ENCODE measurements around the gene APOLD1. TPM values are rescaled to one million over a fixed set of nuclear protein-coding genes. Genes with fewer than 3 reads are reported as not detected.

Gene APOLD1
- total and polyA plus RNA-seq, 2 of the 8 experiments (the other 6 are each of a cell fraction or from before 2014, with no cell fraction given): 0.12 to 0.71 TPM

DNA sequence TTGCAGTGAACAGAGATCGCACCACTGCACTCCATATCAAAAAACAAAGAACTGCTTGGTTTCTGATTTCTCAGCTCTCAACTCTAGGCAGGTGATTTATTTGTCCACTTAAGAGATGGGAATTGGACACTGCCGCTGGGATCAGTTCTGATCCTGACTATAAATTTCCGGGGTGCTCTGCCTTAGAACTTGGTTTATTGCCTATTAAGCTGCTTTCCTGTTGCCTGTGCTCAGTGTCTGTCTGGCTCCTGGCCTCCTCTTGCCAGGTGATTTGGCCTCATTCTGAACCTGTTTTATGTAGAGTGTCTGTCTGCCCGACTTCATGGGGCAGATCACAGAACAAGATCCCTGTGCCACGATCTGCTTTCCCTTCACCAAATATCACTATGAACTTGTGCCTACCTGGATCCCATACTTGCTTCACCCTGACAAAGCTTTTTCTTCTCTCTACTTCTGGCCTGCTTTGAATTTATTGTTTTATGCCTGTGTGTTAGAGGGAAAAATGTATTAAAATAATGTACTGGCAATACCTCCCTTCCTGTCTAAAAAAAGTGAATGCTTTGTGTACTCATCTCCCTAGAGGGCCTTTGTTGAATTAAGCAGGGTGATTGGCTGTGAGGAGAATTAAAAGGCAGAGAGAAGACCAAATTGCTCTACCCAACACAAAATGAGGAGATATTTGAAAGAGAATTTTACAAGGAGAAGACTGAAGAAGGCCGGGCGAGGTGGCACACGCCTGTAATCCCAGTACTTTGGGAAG lies 40.7 kb upstream of the APOLD1 start:
- no peak overlapping the region for H4K91ac ChIP-seq (replicated peaks; ENCODE audit: insufficient read length, low read length)
- H2BK12ac ChIP-seq (ENCODE audit: low read depth, low read length): no peak overlapping the region
- H3K79me2 ChIP-seq (ENCODE audit: control insufficient read depth in 1 of 2, insufficient read depth in 2 of 2, low read length in 2 of 2): no peaks in the 10 kb centered on the region
- H3K79me1 ChIP-seq (ENCODE audit: low read depth, low read length): no peaks in the 10 kb centered on the region; the same call in 1 of the 2 replicates
- no peak overlapping the region for H3K27ac ChIP-seq (ENCODE audit: low read depth, low read length)
- no peaks in the 10 kb centered on the region for H3K4me1 ChIP-seq (replicated peaks in 1 of 4; ENCODE audit: control insufficient read depth in 3 of 4, insufficient read depth in 4 of 4, low read length in 3 of 4)
- no peak overlapping the region for H4K8ac ChIP-seq (ENCODE audit: extremely low read depth, insufficient read depth, low read length)
- no peak overlapping the region for H3K14ac ChIP-seq (ENCODE audit: insufficient read length)
- POLR2A ChIA-PET (ENCODE audit: partially characterized antibody): interaction anchor here (1.1 to 1.3 kb wide), 2 partner anchors 8 to 19 kb away, joined by 4 read pairs; no protein-coding TSS in a partner anchor
- FAIRE-seq (no peak), DNase-seq (ENCODE audit: low read depth in 1 of 2, low spot score in 2 of 2) (no peak)
- no peak overlapping the region for H3K4ac ChIP-seq (replicated peaks; ENCODE audit: insufficient read length, low read depth, low read length)
- whole genome bisulfite sequencing, 2 experiments (ENCODE audit: extremely low coverage in 1 of 2, insufficient coverage in 1 of 2, insufficient read length in 1 of 2, insufficient replicate concordance in 2 of 2, low coverage in 1 of 2, low lambda C conversion rate in 2 of 2, missing lambda C conversion rate in 1 of 2): 92% methylated on average over 8 of the region's 8 CpGs; no CpG with 5 or more reads in 1 of the 2 experiments
- no peak overlapping the region for H3K4me3 ChIP-seq (ENCODE audit: extremely low read depth in 1 of 4, insufficient read depth in 2 of 4, low read depth in 3 of 4, low read length in 4 of 4)
- H3K18ac ChIP-seq (ENCODE audit: extremely low read depth, low read length): no peak overlapping the region
- no peaks in the 10 kb centered on the region for H3K36me3 ChIP-seq (ENCODE audit: control insufficient read depth in 2 of 4, insufficient read depth in 4 of 4, low read length in 3 of 4)
- H3K9me3 ChIP-seq (ENCODE audit: insufficient read depth in 2 of 2, low read depth in 1 of 2, low read length in 1 of 2): no peaks in the 10 kb centered on the region
- no peaks in the 10 kb centered on the region for H3K23me2 ChIP-seq (ENCODE audit: low read depth, low read length)
- H2BK20ac ChIP-seq (ENCODE audit: low read length): no peak overlapping the region
- CTCF ChIA-PET (ENCODE audit: partially characterized antibody): interaction anchor here (1.2 to 4.3 kb wide), 2 partner anchors 9 to 297 kb away, joined by 3 to 39 read pairs; no protein-coding TSS in a partner anchor
- no peaks in the 10 kb centered on the region for H3K27me3 ChIP-seq (replicated peaks in 1 of 4; ENCODE audit: control insufficient read depth in 3 of 4, extremely low read depth in 1 of 4, insufficient read depth in 3 of 4, low read length in 3 of 4)
- H2BK120ac ChIP-seq (replicated peaks; ENCODE audit: low read depth, low read length): no peak overlapping the region
- no peak overlapping the region for H2AK5ac ChIP-seq (ENCODE audit: low read depth, low read length)
- H4K20me1 ChIP-seq (replicated peaks in 1 of 2; ENCODE audit: control insufficient read depth in 1 of 2, insufficient read depth in 2 of 2, low read length in 2 of 2): no peaks in the 10 kb centered on the region
- H3K56ac ChIP-seq (replicated peaks; ENCODE audit: insufficient read length, low read depth, low read length): no peak overlapping the region
- no peak overlapping the region for H3K9ac ChIP-seq (replicated peaks in 1 of 4; ENCODE audit: extremely low read depth in 1 of 4, low read depth in 3 of 4, low read length in 3 of 4)
- H4K5ac ChIP-seq (ENCODE audit: insufficient read length, low read depth, low read length): no peak overlapping the region
- TF ChIP-seq HDAC6 (IDR thresholded peaks at IDR 0.05; ENCODE audit: low read depth, low read length) (no peak), POLR2A (IDR thresholded peaks at IDR 0.05; ENCODE audit: control extremely low read depth in 1 of 2, low read depth in 2 of 2, low read length in 2 of 2) (no peak), TAF1 (IDR thresholded peaks at IDR 0.05; ENCODE audit: low read depth, low read length) (no peak), RXRA (IDR thresholded peaks at IDR 0.05; ENCODE audit: insufficient read depth, low read depth, low read length) (no peak), POU5F1 (IDR thresholded peaks at IDR 0.05; ENCODE audit: low read depth, low read length) (no peak), EZH2 (IDR thresholded peaks at IDR 0.05; ENCODE audit: low read depth, low read length, severe bottlenecking) (no peak)
- TF ChIP-seq, protein P1, sequence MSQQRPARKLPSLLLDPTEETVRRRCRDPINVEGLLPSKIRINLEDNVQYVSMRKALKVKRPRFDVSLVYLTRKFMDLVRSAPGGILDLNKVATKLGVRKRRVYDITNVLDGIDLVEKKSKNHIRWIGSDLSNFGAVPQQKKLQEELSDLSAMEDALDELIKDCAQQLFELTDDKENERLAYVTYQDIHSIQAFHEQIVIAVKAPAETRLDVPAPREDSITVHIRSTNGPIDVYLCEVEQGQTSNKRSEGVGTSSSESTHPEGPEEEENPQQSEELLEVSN (IDR thresholded peaks at IDR 0.05): no peak
- H2AFZ ChIP-seq (ENCODE audit: low read length): no peak overlapping the region
- H2BK5ac ChIP-seq (ENCODE audit: low read depth, low read length): no peak overlapping the region
- no peak overlapping the region for H3K23ac ChIP-seq (ENCODE audit: insufficient read length)
- H2BK15ac ChIP-seq (ENCODE audit: low read length): no peak overlapping the region
- H3K4me2 ChIP-seq (ENCODE audit: insufficient read depth in 1 of 2, low read depth in 2 of 2, low read length in 2 of 2): no peak overlapping the region

All from H1 (cell line).